H9 (cell line): ENCODE data around the gene TEX2. TPM values are rescaled to one million over a fixed set of nuclear protein-coding genes. Genes with fewer than 3 reads are reported as not detected.

ENCODE experiments used
- DNase-seq: peaks from one replicate; pipeline ENCODE4 v3.0.0-alpha.2; 2017
- H2AFZ ChIP-seq: one replicate; pipeline ENCODE4 v1.6.1; 2013; ENCODE audit warnings: mild to moderate bottlenecking, low read length, control low read depth, moderate library complexity
- H2AK5ac ChIP-seq: 2 replicates; pipeline ENCODE4 v1.6.1; 2013; ENCODE audit warnings: low read length, control low read depth, mixed read lengths; ENCODE audit not compliant: insufficient read length
- H2BK120ac ChIP-seq: one replicate; pipeline ENCODE4 v1.6.1; 2013; ENCODE audit warnings: low read depth, mild to moderate bottlenecking, low read length, control low read depth, inconsistent platforms; ENCODE audit not compliant: poor library complexity, severe bottlenecking
- H2BK12ac ChIP-seq: 2 replicates; pipeline ENCODE4 v1.6.1; 2013; ENCODE audit warnings: low read length, control low read depth, mixed read lengths, low read depth; ENCODE audit not compliant: insufficient read length
- H2BK15ac ChIP-seq: 2 replicates; pipeline ENCODE4 v1.6.1; 2013; ENCODE audit warnings: low read depth, low read length, control low read depth
- H2BK20ac ChIP-seq: one replicate; pipeline ENCODE4 v1.6.1; 2013; ENCODE audit warnings: low read depth, mild to moderate bottlenecking, low read length, control low read depth, inconsistent platforms; ENCODE audit not compliant: poor library complexity, severe bottlenecking
- H2BK5ac ChIP-seq: 2 replicates; pipeline ENCODE4 v1.6.1; 2013; ENCODE audit warnings: low read length, control low read depth, mixed read lengths; ENCODE audit not compliant: insufficient read length
- H3K14ac ChIP-seq: 2 replicates; pipeline ENCODE4 v1.6.1; 2013; ENCODE audit warnings: low read length, control low read depth; ENCODE audit not compliant: insufficient read depth
- H3K18ac ChIP-seq: 2 replicates; pipeline ENCODE4 v1.6.1; 2013; ENCODE audit warnings: low read depth, mild to moderate bottlenecking, mixed read lengths, low read length, control low read depth; ENCODE audit not compliant: insufficient read length
- H3K23ac ChIP-seq: 2 replicates; pipeline ENCODE4 v1.6.1; 2013; ENCODE audit warnings: low read length, control low read depth, mixed read lengths, low read depth; ENCODE audit not compliant: insufficient read length
- H3K23me2 ChIP-seq: 2 replicates; pipeline ENCODE4 v1.6.1; 2013; ENCODE audit warnings: low read depth, mild to moderate bottlenecking, mixed read lengths, low read length, control low read depth; ENCODE audit not compliant: insufficient read length, poor library complexity, severe bottlenecking
- H3K27ac ChIP-seq: 2 replicates; pipeline ENCODE4 v1.5.1; 2013; ENCODE audit warnings: low read length, control low read depth, mixed read lengths, low read depth; ENCODE audit not compliant: insufficient read length
- H3K27me3 ChIP-seq: 2 replicates; pipeline ENCODE4 v1.6.1; 2013; ENCODE audit warnings: low read length, control low read depth, inconsistent platforms; ENCODE audit not compliant: insufficient read depth
- H3K4ac ChIP-seq: 2 replicates; pipeline ENCODE4 v1.6.1; 2013; ENCODE audit warnings: low read depth, mild to moderate bottlenecking, control low read depth, inconsistent platforms, low read length, moderate library complexity
- H3K4me1 ChIP-seq: 2 replicates; pipeline ENCODE4 v1.6.1; 2013; ENCODE audit warnings: low read length, control low read depth, inconsistent platforms; ENCODE audit not compliant: insufficient read depth
- H3K4me2 ChIP-seq: 2 replicates; pipeline ENCODE4 v1.6.1; 2013; ENCODE audit warnings: low read length, control low read depth, mixed read lengths; ENCODE audit not compliant: insufficient read length, insufficient read depth
- H3K56ac ChIP-seq: 2 replicates; pipeline ENCODE4 v1.6.1; 2013; ENCODE audit warnings: low read depth, mild to moderate bottlenecking, mixed read lengths, low read length, control low read depth; ENCODE audit not compliant: insufficient read length
- H3K79me1 ChIP-seq: 2 replicates; pipeline ENCODE4 v1.6.1; 2013; ENCODE audit warnings: low read depth, mild to moderate bottlenecking, moderate library complexity, low read length, control low read depth, inconsistent platforms; ENCODE audit not compliant: insufficient read depth, poor library complexity, severe bottlenecking
- H3K79me2 ChIP-seq: 2 replicates; pipeline ENCODE4 v1.6.1; 2013; ENCODE audit warnings: low read length, control low read depth, inconsistent platforms; ENCODE audit not compliant: insufficient read depth
- H3K9ac ChIP-seq: 2 replicates; pipeline ENCODE4 v1.6.1; 2013; ENCODE audit warnings: low read length, control low read depth, mixed read lengths; ENCODE audit not compliant: insufficient read length; ENCODE audit errors: extremely low read depth
- H3K9me3 ChIP-seq: one replicate; pipeline ENCODE4 v1.6.1; 2013; ENCODE audit warnings: low read depth, low read length, inconsistent platforms; ENCODE audit not compliant: control insufficient read depth
- H3T11ph ChIP-seq: one replicate; pipeline ENCODE4 v1.6.1; 2013; ENCODE audit warnings: mild to moderate bottlenecking, low read length, control low read depth, inconsistent platforms
- H4K20me1 ChIP-seq: one replicate; pipeline ENCODE4 v1.6.1; 2013; ENCODE audit not compliant: control insufficient read depth, insufficient read length, insufficient read depth
- H4K5ac ChIP-seq: 2 replicates; pipeline ENCODE4 v1.6.1; 2013; ENCODE audit warnings: low read depth, mild to moderate bottlenecking, mixed read lengths, low read length, control low read depth; ENCODE audit not compliant: insufficient read length
- H4K8ac ChIP-seq: replicated peaks from 2 replicates; pipeline ENCODE4 v1.6.1; 2013; ENCODE audit warnings: low read length, control low read depth, mixed read lengths, low read depth; ENCODE audit not compliant: insufficient read length
- H4K91ac ChIP-seq: 2 replicates; pipeline ENCODE4 v1.6.1; 2013; ENCODE audit warnings: low read depth, mild to moderate bottlenecking, moderate library complexity, mixed read lengths, low read length, control low read depth; ENCODE audit not compliant: insufficient read length
- H3K27ac Mint-ChIP-seq, 3 experiments: 2 replicates in 2 of 3; 3 replicates in 1 of 3; pipeline ENCODE4 v1.8.0; 2020 to 2021; ENCODE audit warnings: mixed read lengths in 3 of 3, mild to moderate bottlenecking in 1 of 3, moderate library complexity in 1 of 3
- H3K27me3 Mint-ChIP-seq: 2 replicates; pipeline ENCODE4 v1.8.0; 2021; ENCODE audit warnings: low read depth, mild to moderate bottlenecking, moderate library complexity, mixed read lengths
- H3K36me3 Mint-ChIP-seq, 3 experiments: 2 replicates in 2 of 3; 3 replicates in 1 of 3; pipeline ENCODE4 v1.8.0; 2020 to 2021; ENCODE audit warnings: low read depth in 3 of 3, mixed read lengths in 3 of 3; ENCODE audit not compliant: insufficient read depth in 1 of 3
- H3K4me1 Mint-ChIP-seq, 2 experiments: 2 replicates each; pipeline ENCODE4 v1.8.0; 2020; ENCODE audit warnings: mixed read lengths in 2 of 2
- H3K4me3 Mint-ChIP-seq, 2 experiments: 2 replicates in 1 of 2; 3 replicates in 1 of 2; pipeline ENCODE4 v1.8.0; 2020 to 2021; ENCODE audit warnings: mild to moderate bottlenecking in 2 of 2, mixed read lengths in 2 of 2, moderate library complexity in 1 of 2
- H3K9me3 Mint-ChIP-seq, 2 experiments: 2 replicates in 1 of 2; 3 replicates in 1 of 2; pipeline ENCODE4 v1.8.0; 2020; ENCODE audit warnings: mild to moderate bottlenecking in 2 of 2, mixed read lengths in 2 of 2, moderate library complexity in 1 of 2
- CTCF ChIP-seq: fragments of 200-600 bp; sonication (generic); conservative IDR thresholded peaks from 3 replicates; pipeline ENCODE4 v1.8.0; 2021; ENCODE audit warnings: antibody characterized with exemption, mild to moderate bottlenecking
- WGBS: extraction: QIAGEN DNeasy Blood & Tissue Kit; methylation state at CpG from one replicate; pipeline ENCODE4 v1.1.7; 2013; ENCODE audit warnings: missing lambda C conversion rate, low lambda C conversion rate, mixed read lengths; ENCODE audit not compliant: insufficient read length; ENCODE audit errors: extremely low coverage; 5-methylcytosine and 5-hydroxymethylcytosine counted together
- total RNA-seq: library from RNA; stranded (reverse); gene quantifications from 2 replicates; pipeline ENCODE4 v1.2.1, GENCODE V29; 2021

TEX2 gene
- total RNA-seq, 1 experiment from 2014 or later: 12.2 TPM

- TF ChIP-seq CTCF: no peak
Measured at GRCh38 chr17:64158831-64159590, 104.0 kb downstream of the TEX2 start.

More at GRCh38 chr17:64158831-64159590, 104.0 kb downstream of the TEX2 start:
- Histone ChIP-seq H3K27ac (no peak overlapping the region), H4K8ac (no peak overlapping the region), H3K14ac (no peak overlapping the region), H3K9me3 (no peaks in the 10 kb centered on the region), H3K56ac (no peak overlapping the region), H3K27me3 (no peaks in the 10 kb centered on the region), H3K4me1 (peaks cover 3% of the 10 kb centered on the region), H2BK12ac (no peak overlapping the region), H4K5ac (no peak overlapping the region), H3K79me2 (no peaks in the 10 kb centered on the region), H2BK15ac (no peak overlapping the region), H3T11ph (no peak overlapping the region), H3K23me2 (no peaks in the 10 kb centered on the region), H3K4ac (no peak overlapping the region), H4K20me1 (no peaks in the 10 kb centered on the region), H4K91ac (no peak overlapping the region), H2BK5ac (no peak overlapping the region), H3K4me2 (no peak overlapping the region), H3K79me1 (no peaks in the 10 kb centered on the region), H2AFZ (no peak overlapping the region), H3K23ac (no peak overlapping the region), H2BK120ac (no peak overlapping the region), H2BK20ac (no peak overlapping the region), H3K18ac (no peak overlapping the region), H3K9ac (no peak overlapping the region), H2AK5ac (no peak overlapping the region)
- no peak for DNase-seq
- WGBS: no CpG with 5 or more reads among the region's 12 CpGs
- Mint-ChIP-seq H3K27me3 (no peaks in the 10 kb centered on the region), H3K4me3 (no peak overlapping the region; a peak in 1 of 5 replicates), H3K4me1 (peaks cover 26% of the 10 kb centered on the region in 2 experiments), H3K9me3 (no peaks in the 10 kb centered on the region), H3K36me3 (no peaks in the 10 kb centered on the region; a peak in 1 of 7 replicates), H3K27ac (peak overlapping the region in 2 of 3 experiments; percentile 39 to 53; a peak in 1 of 7 replicates)
